ENCODE results near the gene MICALL2.

MICALL2 gene

GRCh38 chr7:1481300-1481699 lies 22.0 kb upstream of the MICALL2 start:
- Histone ChIP-seq H3K36me3 (ENCODE audit: control insufficient read depth, insufficient read depth, low read length) (peaks cover 59% of the 10 kb centered on the region), H3K27me3 (ENCODE audit: control insufficient read depth, insufficient read depth, low read length) (no peaks in the 10 kb centered on the region), H3K27ac (ENCODE audit: low read length) (no peak overlapping the region), H3K4me1 (ENCODE audit: control insufficient read depth, insufficient read depth, low read length) (no peaks in the 10 kb centered on the region), H3K9me3 (ENCODE audit: control insufficient read depth, insufficient read depth, low read length) (no peaks in the 10 kb centered on the region), H3K4me3 (ENCODE audit: low read length) (no peak overlapping the region)
- no CpG with 5 or more reads among the region's 20 CpGs for WGBS (ENCODE audit: insufficient coverage, insufficient read length)
- DNase-seq (ENCODE audit: low read depth, low spot score), result no peak

GRCh38 chr7:1480670-1481069 lies 21.4 kb upstream of the MICALL2 start:
- no peaks in the 10 kb centered on the region for H3K4me1 ChIP-seq (ENCODE audit: control insufficient read depth, insufficient read depth, low read length)
- no peak overlapping the region for H3K4me3 ChIP-seq (ENCODE audit: low read length)
- no CpG with 5 or more reads among the region's 12 CpGs for WGBS (ENCODE audit: insufficient coverage, insufficient read length)
- H3K27me3 ChIP-seq (ENCODE audit: control insufficient read depth, insufficient read depth, low read length), result no peaks in the 10 kb centered on the region
- peaks cover 64% of the 10 kb centered on the region for H3K36me3 ChIP-seq (ENCODE audit: control insufficient read depth, insufficient read depth, low read length)
- DNase-seq (ENCODE audit: low read depth, low spot score), result no peak
- H3K9me3 ChIP-seq (ENCODE audit: control insufficient read depth, insufficient read depth, low read length), result no peaks in the 10 kb centered on the region
- no peak overlapping the region for H3K27ac ChIP-seq (ENCODE audit: low read length)

- Histone ChIP-seq H3K27ac (ENCODE audit: low read length) (no peak overlapping the region), H3K36me3 (ENCODE audit: control insufficient read depth, insufficient read depth, low read length) (peaks cover 63% of the 10 kb centered on the region)
- no CpG with 5 or more reads among the region's 24 CpGs for WGBS (ENCODE audit: insufficient coverage, insufficient read length)
Observed at GRCh38 chr7:1479287-1479686, 20.0 kb upstream of the MICALL2 start.

GRCh38 chr7:1478480-1478879 lies 19.2 kb upstream of the MICALL2 start:
- H3K36me3 ChIP-seq (ENCODE audit: control insufficient read depth, insufficient read depth, low read length), result peaks cover 60% of the 10 kb centered on the region
- DNase-seq (ENCODE audit: low read depth, low spot score), result no peak

More at GRCh38 chr7:1479287-1479686, 20.0 kb upstream of the MICALL2 start:
- Histone ChIP-seq H3K27me3 (ENCODE audit: control insufficient read depth, insufficient read depth, low read length) (no peaks in the 10 kb centered on the region), H3K4me3 (ENCODE audit: low read length) (no peak overlapping the region), H3K9me3 (ENCODE audit: control insufficient read depth, insufficient read depth, low read length) (no peaks in the 10 kb centered on the region), H3K4me1 (ENCODE audit: control insufficient read depth, insufficient read depth, low read length) (no peaks in the 10 kb centered on the region)
- no peak for DNase-seq (ENCODE audit: low read depth, low spot score)

GRCh38 chr7:1476859-1477258 lies 17.6 kb upstream of the MICALL2 start:
- Histone ChIP-seq H3K27ac (ENCODE audit: low read length) (no peak overlapping the region), H3K9me3 (ENCODE audit: control insufficient read depth, insufficient read depth, low read length) (no peaks in the 10 kb centered on the region), H3K4me1 (ENCODE audit: control insufficient read depth, insufficient read depth, low read length) (no peaks in the 10 kb centered on the region), H3K36me3 (ENCODE audit: control insufficient read depth, insufficient read depth, low read length) (peaks cover 65% of the 10 kb centered on the region), H3K27me3 (ENCODE audit: control insufficient read depth, insufficient read depth, low read length) (no peaks in the 10 kb centered on the region), H3K4me3 (ENCODE audit: low read length) (no peak overlapping the region)
- WGBS (ENCODE audit: insufficient coverage, insufficient read length), result no CpG with 5 or more reads among the region's 15 CpGs
- DNase-seq (ENCODE audit: low read depth, low spot score), result no peak

More at GRCh38 chr7:1478480-1478879, 19.2 kb upstream of the MICALL2 start:
- no CpG with 5 or more reads among the region's 19 CpGs for WGBS (ENCODE audit: insufficient coverage, insufficient read length)
- no peak overlapping the region for H3K4me3 ChIP-seq (ENCODE audit: low read length)
- H3K4me1 ChIP-seq (ENCODE audit: control insufficient read depth, insufficient read depth, low read length), result no peaks in the 10 kb centered on the region
- no peak overlapping the region for H3K27ac ChIP-seq (ENCODE audit: low read length)
- no peaks in the 10 kb centered on the region for H3K9me3 ChIP-seq (ENCODE audit: control insufficient read depth, insufficient read depth, low read length)
- H3K27me3 ChIP-seq (ENCODE audit: control insufficient read depth, insufficient read depth, low read length), result no peaks in the 10 kb centered on the region

GRCh38 chr7:1475991-1476390 lies 16.7 kb upstream of the MICALL2 start:
- no peak for DNase-seq (ENCODE audit: low read depth, low spot score)
- H3K36me3 ChIP-seq (ENCODE audit: control insufficient read depth, insufficient read depth, low read length), result peaks cover 69% of the 10 kb centered on the region
- no peaks in the 10 kb centered on the region for H3K4me1 ChIP-seq (ENCODE audit: control insufficient read depth, insufficient read depth, low read length)
- H3K27ac ChIP-seq (ENCODE audit: low read length), result no peak overlapping the region
- no peak overlapping the region for H3K4me3 ChIP-seq (ENCODE audit: low read length)
- no peaks in the 10 kb centered on the region for H3K27me3 ChIP-seq (ENCODE audit: control insufficient read depth, insufficient read depth, low read length)
- H3K9me3 ChIP-seq (ENCODE audit: control insufficient read depth, insufficient read depth, low read length), result no peaks in the 10 kb centered on the region
- no CpG with 5 or more reads among the region's 22 CpGs for WGBS (ENCODE audit: insufficient coverage, insufficient read length)

GRCh38 chr7:1475393-1475792 lies 16.1 kb upstream of the MICALL2 start:
- H3K36me3 ChIP-seq (ENCODE audit: control insufficient read depth, insufficient read depth, low read length), result peaks cover 74% of the 10 kb centered on the region

GRCh38 chr7:1474736-1475135 lies 15.5 kb upstream of the MICALL2 start:
- Histone ChIP-seq H3K4me3 (ENCODE audit: low read length) (no peak overlapping the region), H3K36me3 (ENCODE audit: control insufficient read depth, insufficient read depth, low read length) (peaks cover 77% of the 10 kb centered on the region), H3K27ac (ENCODE audit: low read length) (no peak overlapping the region), H3K27me3 (ENCODE audit: control insufficient read depth, insufficient read depth, low read length) (no peaks in the 10 kb centered on the region), H3K4me1 (ENCODE audit: control insufficient read depth, insufficient read depth, low read length) (no peaks in the 10 kb centered on the region; the same call in 1 of the 2 replicates), H3K9me3 (ENCODE audit: control insufficient read depth, insufficient read depth, low read length) (no peaks in the 10 kb centered on the region)
- no CpG with 5 or more reads among the region's 24 CpGs for WGBS (ENCODE audit: insufficient coverage, insufficient read length)
- DNase-seq (ENCODE audit: low read depth, low spot score), result no peak

More at GRCh38 chr7:1475393-1475792, 16.1 kb upstream of the MICALL2 start:
- no CpG with 5 or more reads among the region's 17 CpGs for WGBS (ENCODE audit: insufficient coverage, insufficient read length)
- Histone ChIP-seq H3K27me3 (ENCODE audit: control insufficient read depth, insufficient read depth, low read length) (no peaks in the 10 kb centered on the region), H3K4me1 (ENCODE audit: control insufficient read depth, insufficient read depth, low read length) (no peaks in the 10 kb centered on the region; the same call in 1 of the 2 replicates), H3K9me3 (ENCODE audit: control insufficient read depth, insufficient read depth, low read length) (no peaks in the 10 kb centered on the region), H3K27ac (ENCODE audit: low read length) (no peak overlapping the region), H3K4me3 (ENCODE audit: low read length) (no peak overlapping the region)
- no peak for DNase-seq (ENCODE audit: low read depth, low spot score)

- Histone ChIP-seq H3K36me3 (ENCODE audit: control insufficient read depth, insufficient read depth, low read length) (peaks cover 76% of the 10 kb centered on the region), H3K4me3 (ENCODE audit: low read length) (no peak overlapping the region), H3K27me3 (ENCODE audit: control insufficient read depth, insufficient read depth, low read length) (no peaks in the 10 kb centered on the region), H3K27ac (ENCODE audit: low read length) (no peak overlapping the region), H3K9me3 (ENCODE audit: control insufficient read depth, insufficient read depth, low read length) (no peaks in the 10 kb centered on the region), H3K4me1 (ENCODE audit: control insufficient read depth, insufficient read depth, low read length) (no peaks in the 10 kb centered on the region; the same call in 1 of the 2 replicates)
- no CpG with 5 or more reads among the region's 37 CpGs for WGBS (ENCODE audit: insufficient coverage, insufficient read length)
- peak; percentile 91 for DNase-seq (ENCODE audit: low read depth, low spot score)
Observed at GRCh38 chr7:1473864-1474512, 14.7 kb upstream of the MICALL2 start.

GRCh38 chr7:1470901-1471300 lies 11.6 kb upstream of the MICALL2 start:
- H3K9me3 ChIP-seq (ENCODE audit: control insufficient read depth, insufficient read depth, low read length), result no peaks in the 10 kb centered on the region
- no peak overlapping the region; the same call in 1 of the 2 replicates for H3K4me3 ChIP-seq (ENCODE audit: low read length)
- H3K27ac ChIP-seq (ENCODE audit: low read length), result no peak overlapping the region
- H3K36me3 ChIP-seq (ENCODE audit: control insufficient read depth, insufficient read depth, low read length), result peaks cover 49% of the 10 kb centered on the region
- no peaks in the 10 kb centered on the region for H3K27me3 ChIP-seq (ENCODE audit: control insufficient read depth, insufficient read depth, low read length)
- H3K4me1 ChIP-seq (ENCODE audit: control insufficient read depth, insufficient read depth, low read length), result peaks cover 2% of the 10 kb centered on the region; the same call in 1 of the 2 replicates
- no peak for DNase-seq (ENCODE audit: low read depth, low spot score)
- no CpG with 5 or more reads among the region's 21 CpGs for WGBS (ENCODE audit: insufficient coverage, insufficient read length)

All from iPS DF 6.9 (cell line).